Measurements from ENCODE around the gene TNNC1. TPM values are rescaled to one million over a fixed set of nuclear protein-coding genes. Genes with fewer than 3 reads are reported as not detected.

Gene TNNC1
- total and polyA plus RNA-seq, 4 donors = 0.21 to 0.75 (median 0.35) TPM

GRCh38 chr3:52501046-52501445 lies 47.2 kb upstream of the TNNC1 start:
- DNase-seq (ENCODE audit: low spot score) = no peak
- H3K9ac ChIP-seq (ENCODE audit: low read depth in 1 of 2, low read length in 2 of 2) = no peak overlapping the region
- peaks cover 0 to 4% (median 0%) of the 10 kb centered on the region in 4 donors for H3K4me1 ChIP-seq (ENCODE audit: control insufficient read depth in 4 of 4, insufficient read depth in 4 of 4, low read length in 3 of 4)
- no peak overlapping the region for H3K27ac ChIP-seq (ENCODE audit: low read depth in 1 of 2, low read length in 2 of 2)
- WGBS = 80% methylated on average over 11 of the region's 11 CpGs
- H3K27me3 ChIP-seq (ENCODE audit: control insufficient read depth in 4 of 4, insufficient read depth in 4 of 4, low read length in 3 of 4) = no peaks in the 10 kb centered on the region
- no peaks in the 10 kb centered on the region for H3K9me3 ChIP-seq (ENCODE audit: control insufficient read depth in 4 of 4, low read length in 3 of 4)
- TF ChIP-seq FOXA1 (IDR thresholded peaks at IDR 0.05) (no peak), CTCF (IDR thresholded peaks at IDR 0.05; ENCODE audit: low read depth, low read length, missing input control) (no peak), JUND (IDR thresholded peaks at IDR 0.05) (no peak), SP1 (IDR thresholded peaks at IDR 0.05) (no peak), ATF3 (IDR thresholded peaks at IDR 0.05) (no peak), HNF4A (conservative IDR thresholded peaks at IDR 0.05) (no peak)
- no peak overlapping the region for H3K4me3 ChIP-seq (ENCODE audit: low read depth in 1 of 3, low read length in 3 of 3)
- H3K36me3 ChIP-seq (ENCODE audit: control insufficient read depth in 4 of 4, insufficient read depth in 3 of 4, low read depth in 1 of 4, low read length in 3 of 4) = no peaks in the 10 kb centered on the region

GRCh38 chr3:52498137-52499054 lies 44.6 kb upstream of the TNNC1 start:
- DNase-seq (ENCODE audit: low spot score) = no peak
- no peak overlapping the region for H3K4me3 ChIP-seq (ENCODE audit: low read depth in 1 of 3, low read length in 3 of 3)
- 71% methylated on average over 24 of the region's 24 CpGs for WGBS
- H3K27me3 ChIP-seq (ENCODE audit: control insufficient read depth in 4 of 4, insufficient read depth in 4 of 4, low read length in 3 of 4) = no peaks in the 10 kb centered on the region
- no peak overlapping the region for H3K9ac ChIP-seq (ENCODE audit: low read depth in 1 of 2, low read length in 2 of 2)
- H3K9me3 ChIP-seq (ENCODE audit: control insufficient read depth in 4 of 4, low read length in 3 of 4) = no peaks in the 10 kb centered on the region
- H3K36me3 ChIP-seq (ENCODE audit: control insufficient read depth in 4 of 4, insufficient read depth in 3 of 4, low read depth in 1 of 4, low read length in 3 of 4) = no peaks in the 10 kb centered on the region
- TF ChIP-seq HNF4G (IDR thresholded peaks at IDR 0.05) (no peak), FOXA2 (IDR thresholded peaks at IDR 0.05) (no peak), SP1 (IDR thresholded peaks at IDR 0.05) (no peak), CTCF (IDR thresholded peaks at IDR 0.05; ENCODE audit: low read depth, low read length, missing input control) (no peak), HNF4A (conservative IDR thresholded peaks at IDR 0.05) (no peak), RXRA (IDR thresholded peaks at IDR 0.05) (no peak), ATF3 (IDR thresholded peaks at IDR 0.05) (no peak), JUND (IDR thresholded peaks at IDR 0.05) (no peak), GABPA (IDR thresholded peaks at IDR 0.05 in 1 of 2, conservative IDR thresholded peaks at IDR 0.05 in 1 of 2) (no peak), FOXA1 (IDR thresholded peaks at IDR 0.05) (no peak), REST (IDR thresholded peaks at IDR 0.05) (no peak), RAD21 (IDR thresholded peaks at IDR 0.05) (no peak), YY1 (IDR thresholded peaks at IDR 0.05) (no peak), NR2F2 (IDR thresholded peaks at IDR 0.05) (no peak), EGR1 (IDR thresholded peaks at IDR 0.05; ENCODE audit: low read depth in 2 of 2) (no peak)
- TF ChIP-seq, protein P1, sequence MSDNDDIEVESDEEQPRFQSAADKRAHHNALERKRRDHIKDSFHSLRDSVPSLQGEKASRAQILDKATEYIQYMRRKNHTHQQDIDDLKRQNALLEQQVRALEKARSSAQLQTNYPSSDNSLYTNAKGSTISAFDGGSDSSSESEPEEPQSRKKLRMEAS (IDR thresholded peaks at IDR 0.05) = no peak
- TF ChIP-seq, protein P2, sequence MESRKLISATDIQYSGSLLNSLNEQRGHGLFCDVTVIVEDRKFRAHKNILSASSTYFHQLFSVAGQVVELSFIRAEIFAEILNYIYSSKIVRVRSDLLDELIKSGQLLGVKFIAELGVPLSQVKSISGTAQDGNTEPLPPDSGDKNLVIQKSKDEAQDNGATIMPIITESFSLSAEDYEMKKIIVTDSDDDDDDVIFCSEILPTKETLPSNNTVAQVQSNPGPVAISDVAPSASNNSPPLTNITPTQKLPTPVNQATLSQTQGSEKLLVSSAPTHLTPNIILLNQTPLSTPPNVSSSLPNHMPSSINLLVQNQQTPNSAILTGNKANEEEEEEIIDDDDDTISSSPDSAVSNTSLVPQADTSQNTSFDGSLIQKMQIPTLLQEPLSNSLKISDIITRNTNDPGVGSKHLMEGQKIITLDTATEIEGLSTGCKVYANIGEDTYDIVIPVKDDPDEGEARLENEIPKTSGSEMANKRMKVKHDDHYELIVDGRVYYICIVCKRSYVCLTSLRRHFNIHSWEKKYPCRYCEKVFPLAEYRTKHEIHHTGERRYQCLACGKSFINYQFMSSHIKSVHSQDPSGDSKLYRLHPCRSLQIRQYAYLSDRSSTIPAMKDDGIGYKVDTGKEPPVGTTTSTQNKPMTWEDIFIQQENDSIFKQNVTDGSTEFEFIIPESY (IDR thresholded peaks at IDR 0.05) = no peak
- H3K27ac ChIP-seq (ENCODE audit: low read depth in 1 of 2, low read length in 2 of 2) = no peak overlapping the region
- H3K4me1 ChIP-seq (ENCODE audit: control insufficient read depth in 4 of 4, insufficient read depth in 4 of 4, low read length in 3 of 4) = peaks cover 0 to 4% (median 0%) of the 10 kb centered on the region in 4 donors

All from liver (tissue), 9 donors.